H7 (cell line): ENCODE data around the gene MEAF6. TPM values are rescaled to one million over a fixed set of nuclear protein-coding genes. Genes with fewer than 3 reads are reported as not detected.
A peak's percentile ranks its signal among the peaks of the same experiment; 100 is the strongest.
"Not testable (repeated sequence)": the region's sequence is repeated elsewhere in the genome, so short reads cannot be mapped to it uniquely, and the experiment has no call there.

ENCODE experiments used
- DNase-seq: peaks from one replicate; pipeline ENCODE4 v3.0.0; 2012
- H3K27me3 ChIP-seq: 2 replicates; pipeline ENCODE4 v1.6.0; 2011; ENCODE audit warnings: mild to moderate bottlenecking, low read length; ENCODE audit not compliant: control insufficient read depth, insufficient read depth
- H3K36me3 ChIP-seq: replicated peaks from 2 replicates; pipeline ENCODE4 v1.5.1; 2011; ENCODE audit warnings: low read length; ENCODE audit not compliant: control insufficient read depth, insufficient read depth
- H3K4me3 ChIP-seq: 2 replicates; pipeline ENCODE4 v1.5.1; 2011; ENCODE audit warnings: low read depth, mild to moderate bottlenecking, control low read depth, low read length, moderate library complexity; ENCODE audit not compliant: insufficient read depth
- total RNA-seq: library from RNA; depleted of rRNA; stranded (reverse); fragments of >200 nt; shearing (Covaris generic); gene quantifications from 2 replicates; pipeline ENCODE4 v1.2.3, GENCODE V29; 2014; rRNA removed

The MEAF6 gene
- total RNA-seq: 65.4 and 71.3 TPM in 2 replicates

DNA sequence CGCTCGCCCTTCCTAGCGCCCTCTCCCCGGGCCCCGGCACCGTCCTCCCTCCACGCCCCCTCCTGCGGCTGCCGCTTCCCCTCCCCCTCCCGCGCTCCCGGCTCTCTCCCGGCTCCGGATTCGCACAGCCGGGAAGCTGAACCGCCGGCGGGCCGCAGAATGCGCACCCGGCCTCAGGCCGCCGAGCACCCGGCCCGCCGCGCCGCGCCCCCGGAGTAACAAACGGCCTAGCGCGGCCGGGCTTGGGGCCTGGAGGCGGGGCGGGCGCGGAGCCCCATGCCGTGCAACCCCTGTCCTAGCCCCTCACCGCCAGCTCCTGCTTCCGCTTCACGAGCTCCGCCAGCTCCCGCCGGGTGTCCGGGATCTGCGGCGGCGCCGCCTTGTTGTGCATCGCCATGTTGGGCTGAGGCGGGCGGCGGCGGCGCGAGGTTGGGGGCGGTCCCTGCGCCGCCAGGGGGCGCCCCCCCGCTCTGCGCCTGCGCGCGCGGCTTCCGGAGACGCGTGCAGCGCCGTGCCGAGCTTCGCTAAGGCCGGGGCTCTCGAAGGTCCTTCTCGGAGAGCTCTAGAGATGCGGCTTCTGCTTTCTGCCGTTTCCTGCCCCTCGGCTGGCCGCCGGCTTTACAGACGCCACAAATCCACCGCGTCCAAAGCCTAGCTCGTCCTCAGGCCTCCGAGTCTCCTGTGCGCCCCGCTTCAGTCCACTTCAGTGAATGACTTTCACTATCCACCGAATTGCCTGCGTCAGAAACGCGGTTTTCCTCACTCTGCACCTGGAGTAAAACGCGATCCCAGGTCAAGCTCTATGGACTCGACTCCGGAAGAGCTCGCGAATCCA lies at the start of gene MEAF6:
Gene MEAF6, minus strand, starts transcription at position 417 of the 835 bp plus-strand sequence. Its CDS starts 20 bp downstream, at position 397.
- Histone ChIP-seq H3K27me3 (peaks cover under 1% of the 10 kb centered on the region; the same call in 1 of the 2 replicates), H3K4me3 (peak within 1 kb of the TSS; percentile 89), H3K36me3 (no peaks in the 10 kb centered on the region)
- peak; percentile 97 for DNase-seq

DNA sequence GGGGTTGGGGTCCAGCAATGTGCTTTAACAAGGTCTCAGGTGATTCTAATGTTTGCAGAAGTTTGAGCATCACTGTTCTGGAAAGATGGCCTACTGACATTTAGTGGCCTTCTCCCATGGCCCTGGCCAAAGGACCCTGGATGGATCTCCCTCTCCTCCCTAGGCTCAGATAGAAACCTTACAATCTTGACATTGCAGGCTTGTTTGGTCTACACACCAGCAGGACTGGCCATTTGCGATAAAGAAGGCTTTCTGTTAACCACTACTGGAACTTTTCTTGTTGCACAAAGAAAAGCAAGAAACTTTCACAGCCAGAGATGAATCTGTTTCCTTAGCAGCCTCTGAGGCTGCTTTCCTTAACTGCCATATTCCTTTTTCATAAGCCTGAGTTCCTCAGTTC lies 48.4 kb upstream of the MEAF6 start:
- Histone ChIP-seq H3K36me3 (peaks cover 22% of the 10 kb centered on the region), H3K27me3 (no peaks in the 10 kb centered on the region; the same call in 1 of the 2 replicates), H3K4me3 (no peak overlapping the region)
- no peak for DNase-seq

DNA sequence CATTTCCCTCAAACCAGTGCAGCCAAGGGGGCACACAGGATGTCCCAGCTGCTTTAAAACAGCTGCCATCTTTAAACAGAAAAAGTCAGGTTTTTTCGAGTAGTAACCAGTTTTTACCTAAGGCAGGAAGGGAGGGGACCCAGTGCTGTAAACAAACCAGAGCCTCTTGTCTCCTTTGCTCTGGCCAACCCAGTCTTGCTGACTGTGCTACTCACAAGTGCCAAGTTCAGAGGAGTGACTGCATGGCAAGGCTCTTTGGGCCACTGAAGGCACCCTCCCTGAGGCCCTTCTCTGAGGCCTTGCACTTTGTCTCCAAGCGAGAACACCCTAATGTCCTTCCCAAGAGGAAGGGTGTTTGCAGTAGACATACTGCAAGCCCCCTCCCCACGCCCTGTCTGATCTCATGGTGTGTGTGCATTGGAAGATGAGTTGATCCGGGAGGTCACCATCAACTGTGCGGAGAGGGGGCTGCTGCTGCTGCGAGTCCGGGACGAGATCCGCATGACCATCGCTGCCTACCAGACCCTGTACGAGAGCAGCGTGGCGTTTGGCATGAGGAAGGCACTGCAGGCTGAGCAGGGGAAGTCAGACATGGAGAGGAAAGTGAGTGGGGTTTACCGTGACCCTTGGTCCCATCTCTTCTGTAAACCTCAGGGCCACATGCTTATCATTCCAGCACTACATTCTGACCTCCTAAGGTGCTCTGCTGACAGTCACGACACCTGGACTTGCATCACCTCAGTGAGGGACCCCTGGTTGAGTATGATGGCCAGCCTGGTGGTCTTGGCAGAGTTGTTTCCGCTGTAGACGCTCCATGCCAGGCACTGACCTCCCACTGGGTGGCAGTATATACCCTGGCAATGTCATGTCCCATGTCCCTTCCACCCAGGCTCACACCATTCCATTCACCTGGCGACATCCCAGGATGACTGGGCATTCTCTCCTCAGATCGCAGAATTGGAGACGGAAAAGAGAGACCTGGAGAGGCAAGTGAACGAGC lies 46.9 kb upstream of the MEAF6 start:
- Histone ChIP-seq H3K27me3 (peaks cover 3% of the 10 kb centered on the region; the same call in 1 of the 2 replicates), H3K36me3 (peaks cover 10% of the 10 kb centered on the region), H3K4me3 (no peak overlapping the region)
- peak; percentile 72 for DNase-seq

DNA sequence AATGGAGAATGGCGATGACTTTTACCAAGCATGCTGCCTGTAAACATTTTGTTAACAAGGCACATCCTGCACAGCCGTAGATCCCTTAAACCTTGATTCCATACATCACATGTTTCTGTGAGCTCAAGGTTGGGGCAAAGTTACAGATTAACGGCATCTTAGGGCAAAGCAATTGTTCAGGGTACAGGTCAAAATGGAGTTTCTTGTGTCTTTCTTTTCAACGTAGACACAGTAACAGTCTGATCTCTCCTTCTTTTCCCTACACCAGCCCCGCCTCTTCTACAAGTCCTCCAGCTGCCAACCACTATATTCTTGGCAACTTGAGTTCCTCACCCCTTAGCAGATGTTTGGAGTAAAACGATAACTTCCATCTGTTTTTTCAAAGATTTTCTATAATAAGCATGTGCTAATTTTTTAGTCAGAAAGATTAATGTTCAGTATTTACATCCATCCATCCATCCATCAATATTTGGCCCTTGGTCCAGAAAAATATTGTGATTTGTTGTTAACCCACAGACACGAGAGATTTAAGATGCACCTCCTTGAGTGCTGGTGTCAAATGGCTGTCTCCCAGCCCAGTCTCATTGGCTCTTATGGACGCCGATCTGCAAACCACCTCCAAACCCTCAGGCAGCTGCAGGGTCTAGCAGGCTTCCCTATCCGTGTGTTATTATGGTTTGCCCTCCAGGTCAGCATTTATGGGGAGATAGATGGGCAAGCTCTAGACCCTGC lies 46.0 kb upstream of the MEAF6 start:
- peaks cover 3% of the 10 kb centered on the region for H3K36me3 ChIP-seq
- H3K4me3 ChIP-seq: no peak overlapping the region
- H3K27me3 ChIP-seq: peaks cover 3% of the 10 kb centered on the region; the same call in 1 of the 2 replicates
- DNase-seq: no peak

DNA sequence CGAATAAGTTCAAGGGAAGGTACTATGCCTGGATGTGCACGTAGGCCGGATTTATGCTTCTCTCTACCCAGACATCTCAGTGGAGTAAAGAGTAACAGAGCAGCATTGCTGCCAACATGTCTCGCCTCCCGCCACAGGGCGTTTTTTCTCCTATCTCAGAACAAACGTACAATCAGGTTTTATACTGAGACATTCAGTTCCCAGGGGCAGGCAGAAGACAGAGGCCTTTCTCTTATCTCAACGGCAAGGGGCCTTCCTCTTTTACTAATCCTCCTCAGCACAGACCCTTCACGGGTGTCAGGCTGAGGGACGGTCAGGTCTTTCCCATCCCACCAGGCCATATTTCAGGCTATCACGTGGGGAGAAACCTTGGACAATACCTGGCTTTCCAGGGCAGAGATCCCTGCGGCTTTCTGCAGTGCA lies 45.4 kb upstream of the MEAF6 start:
- H3K36me3 ChIP-seq, H3K4me3 ChIP-seq, H3K27me3 ChIP-seq, DNase-seq: not testable (repeated sequence)

DNA sequence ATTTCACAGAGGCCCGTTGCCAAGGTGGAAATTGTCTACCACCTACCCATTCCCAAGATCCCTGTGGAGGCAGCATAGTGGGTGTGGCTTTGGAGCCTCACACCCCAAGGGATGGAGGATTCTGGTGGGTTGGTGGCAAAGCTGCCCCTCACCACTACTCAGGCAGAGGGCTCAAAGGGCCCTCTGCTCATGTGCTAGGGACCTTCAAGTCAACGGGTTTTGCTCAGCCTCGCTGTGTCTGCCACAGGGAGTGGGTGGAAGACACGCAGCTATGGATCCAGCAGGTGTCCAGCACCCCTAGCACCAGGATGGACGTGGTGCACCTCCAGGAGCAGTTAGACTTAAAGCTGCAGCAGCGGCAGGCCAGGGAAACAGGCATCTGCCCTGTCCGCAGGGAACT lies 44.5 kb upstream of the MEAF6 start:
- no peak for DNase-seq
- peaks cover 3% of the 10 kb centered on the region; the same call in 1 of the 2 replicates for H3K27me3 ChIP-seq
- no peak overlapping the region for H3K4me3 ChIP-seq
- no peaks in the 10 kb centered on the region for H3K36me3 ChIP-seq

DNA sequence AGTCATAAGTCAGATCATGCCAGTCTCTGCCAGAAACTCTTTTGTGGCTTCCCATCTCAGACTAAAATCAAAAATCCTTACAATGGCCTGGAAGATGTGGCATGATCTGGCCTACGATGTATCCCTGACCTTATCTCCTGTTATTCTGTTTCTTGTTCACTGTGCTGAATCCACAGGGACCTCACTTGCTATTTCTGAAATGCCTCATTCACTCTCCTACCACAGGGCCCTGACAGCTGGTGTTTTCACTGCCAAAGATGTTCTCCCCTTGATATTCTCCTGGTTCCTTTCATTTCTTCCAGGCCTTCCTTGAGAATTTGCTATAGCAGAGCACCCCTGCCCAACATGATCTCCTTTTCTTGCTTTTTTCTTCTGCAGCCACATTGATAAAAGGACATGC lies 43.8 kb upstream of the MEAF6 start:
- Histone ChIP-seq H3K36me3 (no peaks in the 10 kb centered on the region), H3K27me3 (peaks cover 3% of the 10 kb centered on the region; the same call in 1 of the 2 replicates), H3K4me3 (no peak overlapping the region)
- DNase-seq: no peak

DNA sequence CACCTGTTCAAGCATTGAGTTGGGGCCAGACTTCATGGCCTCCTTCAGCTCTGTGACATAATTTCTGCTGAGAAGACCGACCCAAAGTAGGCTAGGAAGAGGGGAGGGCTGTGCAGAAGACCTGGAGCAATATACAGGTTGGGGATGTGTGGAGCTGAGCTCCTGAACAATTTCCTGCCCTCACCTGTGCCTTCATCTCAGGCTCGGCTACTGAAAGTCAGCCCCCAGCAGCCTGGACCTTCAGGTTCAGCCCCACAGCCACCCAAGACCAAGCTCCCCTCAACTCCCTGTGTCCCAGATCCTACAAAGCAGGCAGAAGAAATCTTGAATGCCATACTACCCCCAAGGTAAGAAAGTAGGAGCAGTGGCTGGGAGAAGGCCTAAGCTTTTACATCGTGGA lies 42.8 kb upstream of the MEAF6 start:
- Histone ChIP-seq H3K27me3 (peaks cover 3% of the 10 kb centered on the region; the same call in 1 of the 2 replicates), H3K36me3 (peaks cover 3% of the 10 kb centered on the region; the same call in 1 of the 2 replicates), H3K4me3 (peak overlapping the region; percentile 35; the same call in 1 of the 2 replicates)
- DNase-seq: no peak

DNA sequence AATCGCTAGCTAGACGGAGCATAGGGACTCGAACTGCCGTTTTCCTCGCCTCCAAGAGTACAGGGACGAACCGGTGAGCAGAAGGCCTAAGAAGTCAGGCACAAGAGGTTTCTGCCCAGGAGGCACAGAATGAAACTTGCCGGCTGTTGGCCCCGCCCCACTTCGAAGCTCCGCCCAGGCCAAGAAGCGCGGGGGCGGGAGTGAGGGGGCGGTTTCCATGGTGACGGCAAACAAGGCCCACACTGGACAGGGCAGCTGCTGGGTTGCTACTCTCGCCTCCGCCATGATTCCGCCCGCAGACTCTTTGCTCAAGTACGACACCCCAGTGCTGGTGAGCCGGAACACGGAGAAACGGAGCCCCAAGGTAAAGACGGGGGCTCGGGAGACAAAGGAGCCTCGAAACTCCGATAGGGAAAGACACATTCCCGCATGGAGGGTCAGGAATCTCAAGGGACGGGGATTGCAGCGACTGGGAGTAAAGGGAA lies 42.2 kb upstream of the MEAF6 start, which contains the start of gene DNALI1:
Gene DNALI1, plus strand, starts transcription at position 229 of the 485 bp plus-strand sequence. Its CDS starts 55 bp downstream, at position 284.
- H3K4me3 ChIP-seq: peak within 1 kb of the TSS; percentile 35
- H3K36me3 ChIP-seq: peaks cover 3% of the 10 kb centered on the region; the same call in 1 of the 2 replicates
- DNase-seq: peak; percentile 96
- H3K27me3 ChIP-seq: peaks cover 3% of the 10 kb centered on the region; the same call in 1 of the 2 replicates

DNA sequence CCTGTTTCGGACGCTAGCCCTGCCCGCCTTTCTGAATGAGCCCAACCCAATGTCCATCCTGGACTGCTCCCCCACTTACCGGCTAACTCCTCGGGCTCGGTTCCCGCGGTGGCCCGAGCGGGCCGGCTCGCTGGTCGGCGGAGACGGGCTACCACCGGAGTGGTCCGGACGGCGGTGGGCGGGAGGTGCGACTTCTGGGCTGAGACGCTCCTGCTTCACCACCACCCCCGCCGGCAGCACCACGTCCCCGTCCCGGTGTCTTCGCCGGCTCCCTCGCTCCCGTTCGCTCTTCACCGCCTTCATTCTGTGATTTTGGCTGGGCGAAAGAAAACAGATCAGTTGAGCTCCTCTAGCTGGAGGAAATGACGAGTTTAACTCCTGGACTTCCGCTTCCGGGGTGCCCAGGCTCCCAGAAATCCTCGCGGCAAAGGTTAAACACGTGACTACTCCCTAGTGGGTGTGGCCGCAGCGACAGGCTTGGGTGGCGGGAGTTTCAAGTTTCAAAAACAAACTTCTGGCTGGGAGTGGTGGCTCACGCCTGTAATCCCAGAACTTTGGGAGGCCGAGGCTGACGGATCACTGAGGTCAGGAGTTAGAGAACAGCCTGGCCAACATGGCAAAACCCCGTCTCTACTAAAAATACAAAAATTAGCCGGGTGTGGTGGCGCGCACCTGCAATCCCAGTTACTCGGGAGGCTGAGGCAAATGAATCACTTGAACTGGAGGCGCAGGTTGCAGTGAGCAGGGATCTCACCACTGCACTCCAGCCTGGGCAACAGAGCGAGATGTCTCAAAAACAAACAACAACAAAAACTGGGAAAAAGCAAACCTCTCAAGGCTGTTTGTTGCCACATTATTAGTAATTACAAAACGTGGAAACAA lies 39.6 kb upstream of the MEAF6 start, which contains the start of gene SNIP1:
Gene SNIP1, minus strand, starts transcription at position 367 of the 882 bp plus-strand sequence. Its CDS starts 64 bp downstream, at position 303.
- H3K4me3 ChIP-seq: peak within 1 kb of the TSS; percentile 99
- peaks cover 3% of the 10 kb centered on the region; the same call in 1 of the 2 replicates for H3K36me3 ChIP-seq
- H3K27me3 ChIP-seq: peaks cover 3% of the 10 kb centered on the region; the same call in 1 of the 2 replicates
- DNase-seq: peak; percentile 94

DNA sequence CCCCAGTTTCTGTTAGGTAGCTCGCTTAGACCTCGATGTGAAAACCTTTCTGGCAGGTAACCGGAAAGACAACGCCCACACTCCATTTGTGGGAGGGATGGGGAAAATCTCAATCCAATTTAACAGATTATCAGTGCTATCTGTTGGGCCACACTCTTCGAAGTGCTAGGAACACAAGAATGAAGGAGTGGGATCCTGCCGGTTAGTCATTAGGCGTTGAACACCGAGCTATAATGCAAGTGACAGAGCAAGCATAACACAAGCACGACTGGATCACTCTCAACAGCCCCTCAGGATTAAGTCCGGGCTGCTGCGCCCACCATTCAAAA lies 39.0 kb upstream of the MEAF6 start:
- Histone ChIP-seq H3K36me3 (peaks cover 3% of the 10 kb centered on the region; the same call in 1 of the 2 replicates), H3K27me3 (peaks cover 3% of the 10 kb centered on the region; the same call in 1 of the 2 replicates), H3K4me3 (peak overlapping the region; percentile 99)
- DNase-seq: no peak

DNA sequence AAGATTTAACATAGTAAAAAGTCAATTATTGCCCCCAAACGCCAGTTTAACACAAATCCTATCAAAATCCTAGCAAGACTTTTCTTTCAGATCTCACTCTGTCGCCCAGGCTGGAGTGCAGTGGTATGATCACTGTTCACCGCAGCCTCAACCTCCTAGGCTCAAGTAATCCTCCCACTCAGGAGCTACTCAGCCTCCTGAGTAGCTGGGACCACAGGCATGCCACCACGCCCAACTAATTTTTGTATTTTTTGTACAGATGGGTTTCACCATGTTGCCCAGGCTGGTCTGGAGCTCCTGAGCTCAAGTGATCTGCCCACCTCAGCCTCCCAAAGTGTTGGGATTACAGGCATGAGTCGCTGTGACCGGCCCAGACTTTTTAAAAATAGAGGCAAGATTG lies 34.8 kb upstream of the MEAF6 start:
- Histone ChIP-seq H3K27me3 (no peaks in the 10 kb centered on the region), H3K36me3 (peaks cover 10% of the 10 kb centered on the region)

DNA sequence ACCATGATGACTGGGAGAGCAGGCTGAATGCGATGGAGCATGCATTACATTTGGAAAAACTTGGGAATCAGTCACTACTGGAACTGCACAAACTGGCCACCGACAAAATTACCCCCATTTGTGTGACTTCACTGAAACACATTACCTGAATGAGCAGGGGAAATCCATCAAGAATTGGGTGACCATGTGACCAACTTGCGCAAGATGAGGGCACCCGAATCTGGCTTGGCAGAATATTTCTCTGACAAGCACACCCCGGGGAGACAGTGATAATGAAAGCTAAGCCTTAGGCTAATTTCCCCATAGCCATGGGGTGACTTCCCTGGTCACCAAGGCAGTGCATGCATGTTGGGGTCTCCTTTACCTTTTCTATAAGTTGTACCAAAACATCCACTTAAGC lies 30.5 kb upstream of the MEAF6 start:
- no peak for DNase-seq
- Histone ChIP-seq H3K36me3 (peaks cover 12% of the 10 kb centered on the region), H3K27me3 (no peaks in the 10 kb centered on the region)

More for the DNA sequence above, 34.8 kb upstream of the MEAF6 start:
- no peak for DNase-seq
- H3K4me3 ChIP-seq: no peak overlapping the region

More for the DNA sequence above, 30.5 kb upstream of the MEAF6 start:
- H3K4me3 ChIP-seq: no peak overlapping the region
